HG03159 (cell line): ENCODE data around the gene CAMTA1.

Experiments used
- ATAC-seq: cut with Tn5 transposase; IDR thresholded peaks from one replicate; pipeline ENCODE4 v1.9.1; 2021; ENCODE audit warnings: mild to moderate bottlenecking, moderate library complexity; ENCODE audit not compliant: unreplicated experiment

Gene CAMTA1

GRCh38 chr1:7753641-7754040, 968.4 kb downstream of the CAMTA1 start:
- no peak for ATAC-seq

GRCh38 chr1:7754234-7754633, 969.0 kb downstream of the CAMTA1 start:
- ATAC-seq, result no peak

- no peak for ATAC-seq
Observed at GRCh38 chr1:7755448-7755847, 970.2 kb downstream of the CAMTA1 start.

GRCh38 chr1:7760245-7760644, 975.0 kb downstream of the CAMTA1 start:
- no peak for ATAC-seq

- no peak for ATAC-seq
Observed at GRCh38 chr1:7761103-7761502, 975.8 kb downstream of the CAMTA1 start.

- ATAC-seq, result no peak
Observed at GRCh38 chr1:7767176-7767575, 981.9 kb downstream of the CAMTA1 start.

GRCh38 chr1:7768583-7768982, 983.3 kb downstream of the CAMTA1 start:
- no peak for ATAC-seq

- no peak for ATAC-seq
Observed at GRCh38 chr1:7769673-7770412, 984.6 kb downstream of the CAMTA1 start.

- no peak for ATAC-seq
Observed at GRCh38 chr1:7770669-7770996, 985.4 kb downstream of the CAMTA1 start.

- ATAC-seq, result peak; percentile 82
Observed at GRCh38 chr1:7770997-7771822, 986.0 kb downstream of the CAMTA1 start, which contains the start of gene VAMP3. TSS of gene VAMP3 (plus strand) at chr1:7771296. CDS start at chr1:7771384, 88 bp downstream.

- ATAC-seq, result peak; percentile 13
Observed at GRCh38 chr1:7771823-7772299, 986.6 kb downstream of the CAMTA1 start.

GRCh38 chr1:7777591-7777990, 992.3 kb downstream of the CAMTA1 start:
- no peak for ATAC-seq

- no peak for ATAC-seq
Observed at GRCh38 chr1:7778133-7778628, 992.9 kb downstream of the CAMTA1 start.

- ATAC-seq, result no peak
Observed at GRCh38 chr1:7780976-7781375, 995.7 kb downstream of the CAMTA1 start.

GRCh38 chr1:7781501-7781900, 996.2 kb downstream of the CAMTA1 start:
- no peak for ATAC-seq

GRCh38 chr1:7781923-7782495, 996.8 kb downstream of the CAMTA1 start:
- ATAC-seq, result no peak

GRCh38 chr1:7783178-7783711, 998.0 kb downstream of the CAMTA1 start:
- ATAC-seq, result no peak

GRCh38 chr1:7783826-7784491, 998.7 kb downstream of the CAMTA1 start, which contains the start of gene PER3:
TSS of gene PER3 (plus strand) at chr1:7784291. CDS start at chr1:7784878, 587 bp downstream.
- ATAC-seq, result peak; percentile 91

- ATAC-seq, result no peak
Observed at GRCh38 chr1:7784492-7785071, 999.3 kb downstream of the CAMTA1 start.

- no peak for ATAC-seq
Observed at GRCh38 chr1:7785108-7785507, 999.9 kb downstream of the CAMTA1 start.
